Stomach (tissue), 9 donors: ENCODE results near the gene AFM. TPM values are rescaled to one million over a fixed set of nuclear protein-coding genes. Genes with fewer than 3 reads are reported as not detected.

Experiments
- DNase-seq, 2 donors: peaks; one replicate each; pipeline versions ENCODE4 v3.0.0 to v3.0.0-alpha.2; 2013 to 2019
- H3K27ac ChIP-seq, 5 donors: fragments of 200-600 bp in 4 of 5; sonication (generic) in 4 of 5; one replicate each; pipeline ENCODE4 v1.5.1; 2013 to 2019; ENCODE audit warnings: mild to moderate bottlenecking in 1 of 5, moderate library complexity in 1 of 5
- H3K27me3 ChIP-seq, 3 donors: fragments of 200-600 bp; sonication (generic); one replicate each; pipeline ENCODE4 v1.5.1; 2017 to 2019; ENCODE audit warnings: mixed run types in 1 of 3
- H3K36me3 ChIP-seq, 4 donors: fragments of 200-600 bp; sonication (generic); 1 replicate in 3 of 4; 2 replicates in 1 of 4; pipeline ENCODE4 v1.5.1; 2016 to 2019
- H3K4me1 ChIP-seq, 4 donors: fragments of 200-600 bp; sonication (generic); one replicate each; pipeline ENCODE4 v1.5.1; 2016 to 2019
- H3K4me3 ChIP-seq, 4 donors: fragments of 200-600 bp; sonication (generic) in 3 of 4; one replicate each; pipeline ENCODE4 v1.5.1; 2016 to 2019; ENCODE audit warnings: mild to moderate bottlenecking in 1 of 4
- H3K9me3 ChIP-seq, 4 donors: fragments of 200-600 bp; sonication (generic); one replicate each; pipeline ENCODE4 v1.5.1; 2016 to 2019
- CTCF ChIP-seq, 7 experiments: fragments of 450-650 bp in 4 of 7; fragments of 200-600 bp in 3 of 7; sonication (generic) in 3 of 7; IDR thresholded peaks; one replicate each; pipeline ENCODE4 v1.5.1; 2016 to 2019; ENCODE audit warnings: antibody characterized with exemption in 7 of 7, control low read depth in 2 of 7, mild to moderate bottlenecking in 1 of 7
- EP300 ChIP-seq: sonication (generic); formaldehyde crosslinking; IDR thresholded peaks from one replicate; pipeline ENCODE4 v1.6.1; 2017; ENCODE audit warnings: antibody characterized with exemption
- POLR2A ChIP-seq, 4 donors: fragments of 450-650 bp; IDR thresholded peaks; one replicate each; pipeline ENCODE4 v1.6.1; 2016; ENCODE audit warnings: antibody characterized with exemption in 4 of 4, control low read depth in 2 of 4, mild to moderate bottlenecking in 1 of 4, moderate library complexity in 1 of 4
- POLR2AphosphoS5 ChIP-seq, 3 donors: sonication (generic); formaldehyde crosslinking; IDR thresholded peaks; one replicate each; pipeline ENCODE4 v1.6.1; 2016; ENCODE audit warnings: antibody characterized with exemption in 3 of 3
- WGBS, 5 donors: extraction: QIAGEN DNeasy Blood & Tissue Kit in 3 of 5; methylation state at CpG; one replicate each; pipeline versions ENCODE4 v1.1.5 to v1.1.7; 2013 to 2018; 5-methylcytosine and 5-hydroxymethylcytosine counted together
- intact Hi-C: fragments of 100-400 bp; cut with DNase I; formaldehyde crosslinking; loops from one replicate; pipeline ENCODE4 v1.15.1; 2023; ENCODE audit warnings: low total_unique reads
- polyA plus RNA-seq, 3 donors: library from polyadenylated mRNA; stranded (reverse); fragments of 200-250 nt; gene quantifications; one replicate each; pipeline ENCODE4 v1.2.3, GENCODE V29; 2013
- total RNA-seq, 5 donors: library from RNA; depleted of rRNA; stranded (reverse); fragments of >200 nt; gene quantifications; one replicate each; pipeline versions ENCODE4 v1.1.0 to v1.2.3, GENCODE V29; 2014 to 2016
- donor health status: healthy with polysubstance abuse.
- donor health status: Bipolar disorder and iron deficiency.
- donor health status: healthy.

The AFM gene
- total and polyA plus RNA-seq, 8 donors, result 0.05 to 1.8 (median 0.81) TPM; not detected in 5

- H3K4me1 ChIP-seq, result no peaks in the 10 kb centered on the region
- WGBS, 5 donors, result 86 to 95% (median 93%) methylated on average over 2 of the region's 2 CpGs
- no peaks in the 10 kb centered on the region for H3K9me3 ChIP-seq
- H3K27ac ChIP-seq, result no peak overlapping the region
- no peak overlapping the region for H3K4me3 ChIP-seq
- intact Hi-C loops, result no loop called here
- no peak for DNase-seq
- no peak for TF ChIP-seq POLR2AphosphoS5 (IDR thresholded peaks at IDR 0.05)
- TF ChIP-seq CTCF (IDR thresholded peaks at IDR 0.05), result no peak
- no peak for TF ChIP-seq POLR2A (IDR thresholded peaks at IDR 0.05)
- TF ChIP-seq EP300, result no peak
- no peaks in the 10 kb centered on the region for H3K27me3 ChIP-seq
- H3K36me3 ChIP-seq, result no peaks in the 10 kb centered on the region
Observed at GRCh38 chr4:73528171-73528570, 46.6 kb downstream of the AFM start.

GRCh38 chr4:73533515-73534422, 52.2 kb downstream of the AFM start:
- WGBS, 5 donors, result 73 to 87% (median 75%) methylated on average over 2 of the region's 2 CpGs
- no peak overlapping the region for H3K4me3 ChIP-seq
- H3K4me1 ChIP-seq, result no peaks in the 10 kb centered on the region
- intact Hi-C loops, result no loop called here
- peak in 1 of 2 donors; percentile 39 for DNase-seq
- H3K36me3 ChIP-seq, result no peaks in the 10 kb centered on the region
- H3K27me3 ChIP-seq, result no peaks in the 10 kb centered on the region
- H3K9me3 ChIP-seq, result no peaks in the 10 kb centered on the region
- no peak overlapping the region for H3K27ac ChIP-seq
- TF ChIP-seq CTCF (IDR thresholded peaks at IDR 0.05) (no peak), EP300 (no peak), POLR2AphosphoS5 (IDR thresholded peaks at IDR 0.05) (no peak), POLR2A (IDR thresholded peaks at IDR 0.05) (no peak)

- Histone ChIP-seq H3K27me3 (no peaks in the 10 kb centered on the region), H3K9me3 (no peaks in the 10 kb centered on the region), H3K4me1 (no peaks in the 10 kb centered on the region), H3K27ac (no peak overlapping the region), H3K4me3 (no peak overlapping the region), H3K36me3 (no peaks in the 10 kb centered on the region)
- no peak for DNase-seq
- TF ChIP-seq CTCF (IDR thresholded peaks at IDR 0.05) (no peak), POLR2A (IDR thresholded peaks at IDR 0.05) (no peak), EP300 (no peak), POLR2AphosphoS5 (IDR thresholded peaks at IDR 0.05) (no peak)
- intact Hi-C loops, result no loop called here
- 77 to 94% (median 82%) methylated on average over 2 of the region's 2 CpGs for WGBS, 5 donors
Observed at GRCh38 chr4:73538162-73538561, 56.6 kb downstream of the AFM start.

- H3K27me3 ChIP-seq, result no peaks in the 10 kb centered on the region
- H3K36me3 ChIP-seq, result no peaks in the 10 kb centered on the region
- WGBS, 5 donors, result 26 to 48% (median 32%) methylated on average over 4 of the region's 4 CpGs
- no peaks in the 10 kb centered on the region for H3K9me3 ChIP-seq
- intact Hi-C loops, result no loop called here
- no peak overlapping the region for H3K27ac ChIP-seq
- H3K4me3 ChIP-seq, result no peak overlapping the region
- no peaks in the 10 kb centered on the region for H3K4me1 ChIP-seq
- DNase-seq, result no peak
- TF ChIP-seq CTCF (IDR thresholded peaks at IDR 0.05), result no peak
- TF ChIP-seq EP300, result no peak
Observed at GRCh38 chr4:73539386-73539785, 57.8 kb downstream of the AFM start.
